Neural cell (in vitro differentiated cells): ENCODE results near the gene HBM. TPM values are rescaled to one million over a fixed set of nuclear protein-coding genes. Genes with fewer than 3 reads are reported as not detected.

ENCODE experiments used
- H2AFZ ChIP-seq: fragments of 200-600, 300-800 bp; sonication (generic), shearing (Covaris generic); 2 replicates; pipeline ENCODE4 v1.6.0; 2014; ENCODE audit warnings: low read depth, mild to moderate bottlenecking, antibody characterized with exemption, low read length, moderate library complexity
- H3F3A ChIP-seq: fragments of 200-600 bp; shearing (Covaris generic); 2 replicates; pipeline ENCODE4 v1.6.1; 2016; ENCODE audit warnings: mild to moderate bottlenecking, moderate library complexity, mixed read lengths, antibody characterized with exemption, low read length; ENCODE audit not compliant: insufficient read depth, poor library complexity, severe bottlenecking
- H3K27ac ChIP-seq: fragments of 200-600, 300-800 bp; sonication (generic), shearing (Covaris generic); 2 replicates; pipeline ENCODE4 v1.5.1; 2014; ENCODE audit warnings: mild to moderate bottlenecking, low read length, moderate library complexity
- H3K27me3 ChIP-seq: fragments of 300-800, 200-600 bp; sonication (generic), shearing (Covaris generic); 2 replicates; pipeline ENCODE4 v1.6.0; 2014; ENCODE audit warnings: mild to moderate bottlenecking, low read depth, low read length, moderate library complexity; ENCODE audit not compliant: insufficient read depth
- H3K36me3 ChIP-seq: fragments of 300-800, 200-600 bp; sonication (generic), shearing (Covaris generic); 2 replicates; pipeline ENCODE4 v1.5.1; 2014; ENCODE audit warnings: mild to moderate bottlenecking, antibody characterized with exemption, low read length, moderate library complexity; ENCODE audit not compliant: insufficient read depth
- H3K4me2 ChIP-seq: fragments of 300-800, 200-600 bp; sonication (generic), shearing (Covaris generic); 2 replicates; pipeline ENCODE4 v1.6.0; 2014; ENCODE audit warnings: mild to moderate bottlenecking, low read length
- H3K4me3 ChIP-seq: fragments of 300-800, 200-600 bp; sonication (generic), shearing (Covaris generic); 2 replicates; pipeline ENCODE4 v1.5.1; 2014; ENCODE audit warnings: mild to moderate bottlenecking, low read length, moderate library complexity
- H3K79me2 ChIP-seq: fragments of 200-600 bp; shearing (Covaris generic); replicated peaks from 2 replicates; pipeline ENCODE4 v1.6.0; 2014; ENCODE audit warnings: mild to moderate bottlenecking, low read length, moderate library complexity; ENCODE audit not compliant: insufficient read depth
- H3K9ac ChIP-seq: fragments of 300-800, 200-600 bp; sonication (generic), shearing (Covaris generic); 2 replicates; pipeline ENCODE4 v1.6.1; 2016; ENCODE audit warnings: mild to moderate bottlenecking, low read length, mixed read lengths
- H3K9me2 ChIP-seq: fragments of 200-600 bp; shearing (Covaris generic); 2 replicates; pipeline ENCODE4 v1.6.1; 2016; ENCODE audit warnings: mild to moderate bottlenecking, low read length, mixed read lengths; ENCODE audit not compliant: insufficient read depth
- H3K9me3 ChIP-seq: fragments of 200-600, 300-800 bp; sonication (generic), shearing (Covaris generic); 2 replicates; pipeline ENCODE4 v1.6.1; 2016; ENCODE audit warnings: mild to moderate bottlenecking, mixed run types, low read length, moderate library complexity, mixed read lengths
- H4K20me1 ChIP-seq: fragments of 200-600 bp; shearing (Covaris generic); 2 replicates; pipeline ENCODE4 v1.6.1; 2016; ENCODE audit warnings: mild to moderate bottlenecking, mixed run types; ENCODE audit not compliant: insufficient read depth
- CTCF ChIP-seq: fragments of 450-650 bp; IDR thresholded peaks from 2 replicates; pipeline ENCODE4 v1.5.1; 2014; ENCODE audit warnings: antibody characterized with exemption, mild to moderate bottlenecking, moderate library complexity; ENCODE audit not compliant: poor library complexity, severe bottlenecking
- EP300 ChIP-seq: fragments of 450-650 bp; conservative IDR thresholded peaks from 2 replicates; pipeline ENCODE4 v1.6.1; 2014; ENCODE audit warnings: antibody characterized with exemption, mild to moderate bottlenecking, moderate library complexity; ENCODE audit not compliant: poor library complexity, severe bottlenecking
- EZH2 ChIP-seq: fragments of 200-600, 300-800 bp; shearing (Covaris generic), sonication (generic); IDR thresholded peaks from 2 replicates; pipeline ENCODE4 v1.6.1; 2014; ENCODE audit warnings: antibody characterized with exemption, low read length, borderline replicate concordance, mild to moderate bottlenecking; ENCODE audit not compliant: insufficient read depth, poor library complexity, severe bottlenecking
- MXI1 ChIP-seq: fragments of 450-650 bp; conservative IDR thresholded peaks from 2 replicates; pipeline ENCODE4 v1.6.1; 2014; ENCODE audit warnings: antibody characterized with exemption, mild to moderate bottlenecking; ENCODE audit not compliant: poor library complexity, severe bottlenecking
- POLR2AphosphoS5 ChIP-seq: IDR thresholded peaks from 2 replicates; pipeline ENCODE4 v1.6.1; 2012
- RAD21 ChIP-seq: fragments of 450-650 bp; conservative IDR thresholded peaks from 2 replicates; pipeline ENCODE4 v1.6.1; 2014; ENCODE audit warnings: antibody characterized with exemption, mild to moderate bottlenecking, moderate library complexity
- REST ChIP-seq: IDR thresholded peaks from 2 replicates; pipeline ENCODE4 v1.6.1; 2012; ENCODE audit warnings: borderline replicate concordance
- SMC3 ChIP-seq: fragments of 450-650 bp; conservative IDR thresholded peaks from 2 replicates; pipeline ENCODE4 v1.6.1; 2014; ENCODE audit warnings: antibody characterized with exemption, mild to moderate bottlenecking, moderate library complexity; ENCODE audit not compliant: poor library complexity
- TAF1 ChIP-seq: IDR thresholded peaks from 2 replicates; pipeline ENCODE4 v1.6.1; 2012; ENCODE audit warnings: low read depth
- polyA plus RNA-seq: library from polyadenylated mRNA; depleted of rRNA; stranded (reverse); fragments of >200 nt; gene quantifications from 2 replicates; pipeline ENCODE4 v1.2.3, GENCODE V29; 2014

Gene HBM
- polyA plus RNA-seq, 1 donor from 2014 or later, result not detected

GRCh38 chr16:185213-185612 is 19.4 kb downstream of the HBM start:
- Histone ChIP-seq H4K20me1 (no peaks in the 10 kb centered on the region), H2AFZ (no peak overlapping the region), H3K9me2 (no peaks in the 10 kb centered on the region), H3K4me3 (no peak overlapping the region), H3K9ac (no peak overlapping the region), H3K9me3 (no peaks in the 10 kb centered on the region), H3K27me3 (peaks cover 11% of the 10 kb centered on the region), H3K79me2 (no peaks in the 10 kb centered on the region), H3F3A (no peaks in the 10 kb centered on the region), H3K36me3 (peaks cover 4% of the 10 kb centered on the region), H3K27ac (no peak overlapping the region), H3K4me2 (no peak overlapping the region)
- no peak for TF ChIP-seq EZH2
- no peak for TF ChIP-seq POLR2AphosphoS5
- no peak for TF ChIP-seq TAF1
- TF ChIP-seq SMC3, result no peak
- TF ChIP-seq REST, result no peak
- no peak for TF ChIP-seq EP300
- TF ChIP-seq MXI1, result no peak
- TF ChIP-seq CTCF, result no peak
- no peak for TF ChIP-seq RAD21

GRCh38 chr16:185691-186090 is 19.9 kb downstream of the HBM start:
- no peak for TF ChIP-seq POLR2AphosphoS5
- peaks cover 4% of the 10 kb centered on the region for H3K36me3 ChIP-seq
- no peaks in the 10 kb centered on the region for H3K79me2 ChIP-seq
- no peak overlapping the region for H3K27ac ChIP-seq
- no peak overlapping the region for H3K4me2 ChIP-seq
- no peak overlapping the region for H3K4me3 ChIP-seq
- H3K27me3 ChIP-seq, result peaks cover 7% of the 10 kb centered on the region
- H4K20me1 ChIP-seq, result no peaks in the 10 kb centered on the region
- no peak overlapping the region for H3K9ac ChIP-seq
- H3K9me2 ChIP-seq, result no peaks in the 10 kb centered on the region
- no peak overlapping the region for H2AFZ ChIP-seq
- no peaks in the 10 kb centered on the region for H3K9me3 ChIP-seq
- no peaks in the 10 kb centered on the region for H3F3A ChIP-seq

- Histone ChIP-seq H3K36me3 (peaks cover 4% of the 10 kb centered on the region), H3K79me2 (no peaks in the 10 kb centered on the region), H3K4me2 (no peak overlapping the region), H3K27ac (no peak overlapping the region), H4K20me1 (no peaks in the 10 kb centered on the region), H3F3A (no peaks in the 10 kb centered on the region), H3K9me2 (no peaks in the 10 kb centered on the region), H3K27me3 (no peaks in the 10 kb centered on the region), H3K9me3 (no peaks in the 10 kb centered on the region), H3K9ac (no peak overlapping the region), H3K4me3 (no peak overlapping the region), H2AFZ (no peak overlapping the region)
- TF ChIP-seq MXI1 (no peak), CTCF (no peak), EZH2 (no peak), TAF1 (no peak), RAD21 (no peak), REST (no peak), EP300 (no peak), POLR2AphosphoS5 (no peak), SMC3 (no peak)
These were observed 21.6 kb downstream of the HBM start for GRCh38 chr16:187330-187729.
